GM21723 (cell line): ENCODE data around the gene LYST.
"Not testable (repeated sequence)": the region's sequence is repeated elsewhere in the genome, so short reads cannot be mapped to it uniquely, and the experiment has no call there.

Experiments used
- ATAC-seq: cut with Tn5 transposase; IDR thresholded peaks from one replicate; pipeline ENCODE4 v1.9.1; 2021; ENCODE audit warnings: mild to moderate bottlenecking, moderate library complexity; ENCODE audit not compliant: unreplicated experiment

LYST gene

GRCh38 chr1:235642943-235643371 is 223.7 kb downstream of the LYST start:
- no peak for ATAC-seq

- ATAC-seq: peak; percentile 64
Observed at GRCh38 chr1:235642011-235642942, 224.4 kb downstream of the LYST start.

- ATAC-seq: no peak
Observed at GRCh38 chr1:235640580-235640979, 226.1 kb downstream of the LYST start.

DNA sequence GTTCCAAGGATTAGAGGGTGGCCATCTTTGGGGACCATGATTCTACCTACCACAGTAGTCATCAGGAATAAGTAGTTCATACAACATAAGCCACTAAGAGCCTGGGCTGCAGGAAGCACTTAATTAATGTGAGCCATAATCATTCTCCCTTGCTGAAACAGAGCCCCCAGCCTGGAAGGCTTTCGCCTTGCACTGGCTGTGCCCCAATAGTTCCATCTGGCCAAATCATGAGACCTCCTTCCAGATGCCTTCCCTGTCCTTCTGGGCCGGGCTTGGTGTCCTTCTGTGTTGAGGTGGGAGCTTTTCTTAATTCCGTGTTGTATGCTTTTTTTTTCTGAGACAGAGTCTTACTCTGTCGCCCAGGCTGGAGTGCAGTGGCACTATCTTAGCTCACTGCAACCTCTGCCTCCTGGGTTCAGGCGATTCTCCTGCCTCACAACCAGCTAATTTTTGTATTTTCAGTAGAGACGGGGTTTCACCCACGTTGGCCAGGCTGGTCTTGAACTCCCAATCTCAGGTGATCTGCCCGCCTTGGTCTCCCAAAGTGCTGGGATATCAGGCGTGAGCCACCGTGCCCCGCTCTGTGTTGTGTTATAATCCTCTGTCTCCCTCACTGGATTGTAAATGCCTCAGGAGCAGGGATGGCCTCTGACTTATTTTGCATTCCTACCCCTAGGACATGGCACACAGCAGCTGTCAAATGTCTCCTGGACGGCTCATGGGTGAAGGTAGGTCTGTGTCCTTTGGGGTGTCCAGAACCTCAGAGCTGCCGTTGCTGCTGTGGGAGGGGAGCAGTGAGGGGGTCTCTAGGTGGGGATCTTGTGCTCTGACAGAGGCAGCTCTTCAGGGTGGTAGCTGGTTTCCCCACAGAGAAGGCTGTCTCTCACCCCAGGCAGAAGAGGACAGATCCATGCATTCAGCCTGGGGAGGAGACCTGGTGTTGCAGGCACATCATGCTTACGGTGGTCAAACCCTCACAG is 227.2 kb downstream of the LYST start:
- ATAC-seq: no peak

GRCh38 chr1:235638612-235639011 is 228.1 kb downstream of the LYST start:
- not testable (repeated sequence) for ATAC-seq

DNA sequence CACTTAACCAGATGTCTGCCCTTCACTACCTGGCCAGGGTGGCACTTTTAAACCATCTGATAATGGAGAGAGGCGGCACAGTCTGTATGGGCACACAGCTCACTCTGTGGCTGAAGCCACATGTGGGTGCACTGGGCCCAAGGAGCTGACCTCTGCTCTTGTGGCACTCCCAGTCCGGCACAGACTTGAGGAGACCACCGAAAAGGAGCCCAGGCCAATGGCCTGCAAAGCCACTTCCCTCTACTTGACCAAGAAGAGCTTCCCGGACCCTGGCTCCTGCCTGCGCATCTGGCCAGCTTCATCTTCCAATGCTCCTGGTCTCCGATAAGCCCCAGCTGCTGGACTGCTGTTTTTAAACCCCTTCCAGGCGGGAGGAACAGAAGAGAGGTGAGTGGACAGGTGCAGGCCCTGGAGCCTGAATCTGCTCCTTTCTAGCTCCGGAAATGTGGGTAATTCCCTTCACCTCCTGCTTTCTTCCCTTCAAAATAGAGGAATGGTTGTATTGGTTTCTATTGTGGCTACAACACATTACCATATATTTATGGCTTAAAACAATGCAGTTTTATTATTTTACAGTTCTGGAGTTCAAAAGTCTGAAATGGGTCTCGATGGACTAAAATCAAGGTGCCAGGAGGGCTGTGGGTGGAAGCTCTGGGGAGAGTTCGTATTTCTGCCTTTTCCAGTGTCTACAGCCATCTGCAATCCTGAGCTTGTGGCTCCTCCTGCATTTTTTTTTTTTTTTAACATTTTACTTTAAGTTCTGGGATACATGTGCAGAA is 228.8 kb downstream of the LYST start:
- no peak for ATAC-seq

DNA sequence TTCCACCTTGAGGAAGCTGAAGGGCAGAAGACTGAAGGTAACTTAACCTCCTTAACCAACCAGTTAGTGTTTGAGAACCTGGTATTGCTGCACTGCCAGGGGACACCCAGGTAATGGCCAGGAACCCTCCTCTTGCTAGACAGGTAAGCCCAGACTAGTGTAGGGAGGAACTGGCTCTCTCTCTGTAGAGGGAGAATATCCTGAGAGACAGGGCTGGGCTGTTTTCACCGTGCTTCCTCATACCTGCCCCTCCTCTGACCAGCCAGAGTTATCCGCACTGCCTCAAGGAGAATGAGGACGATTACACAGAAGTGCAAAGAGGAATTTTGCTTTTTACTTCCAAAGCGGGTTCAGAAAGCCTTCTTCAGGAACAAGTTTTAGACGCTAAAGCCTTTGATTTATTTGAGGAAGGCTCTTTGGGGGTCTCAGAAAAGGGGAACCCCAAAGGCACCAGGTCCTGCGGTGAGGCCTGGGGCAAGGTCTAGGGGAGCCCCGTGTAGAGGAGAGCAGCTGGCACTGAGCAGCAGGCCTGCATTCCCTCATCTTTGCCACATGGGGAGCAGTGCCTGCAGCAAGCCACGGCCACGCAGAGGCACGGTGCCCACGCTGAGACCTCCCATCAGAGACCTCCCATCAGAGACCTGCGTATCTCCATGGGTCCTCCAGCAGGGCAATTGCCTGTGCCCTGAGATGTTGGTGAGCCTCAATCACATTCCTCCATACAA is 230.6 kb downstream of the LYST start:
- ATAC-seq: no peak

GRCh38 chr1:235632506-235633401 is 234.0 kb downstream of the LYST start:
- peak; percentile 80 for ATAC-seq

DNA sequence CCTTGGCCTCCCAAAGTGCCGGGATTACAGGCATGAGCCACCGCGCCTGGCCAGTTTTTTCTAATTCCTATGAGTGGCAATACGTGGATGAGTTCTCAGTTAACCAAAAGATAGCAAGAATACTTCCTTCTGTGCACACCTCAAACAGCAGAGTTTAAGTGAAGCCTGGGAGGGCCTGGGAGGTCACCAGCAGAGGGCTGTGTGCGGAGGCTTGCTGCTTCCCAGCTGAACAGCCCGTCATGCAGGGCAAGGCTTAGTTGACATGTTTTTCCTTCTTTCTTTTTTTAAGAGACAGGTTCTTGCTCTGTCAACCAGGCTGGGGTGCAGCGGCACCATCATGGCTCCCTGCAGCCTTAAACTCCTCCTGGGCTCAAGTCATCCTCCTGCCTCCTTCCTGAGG is 234.9 kb downstream of the LYST start:
- ATAC-seq: no peak

DNA sequence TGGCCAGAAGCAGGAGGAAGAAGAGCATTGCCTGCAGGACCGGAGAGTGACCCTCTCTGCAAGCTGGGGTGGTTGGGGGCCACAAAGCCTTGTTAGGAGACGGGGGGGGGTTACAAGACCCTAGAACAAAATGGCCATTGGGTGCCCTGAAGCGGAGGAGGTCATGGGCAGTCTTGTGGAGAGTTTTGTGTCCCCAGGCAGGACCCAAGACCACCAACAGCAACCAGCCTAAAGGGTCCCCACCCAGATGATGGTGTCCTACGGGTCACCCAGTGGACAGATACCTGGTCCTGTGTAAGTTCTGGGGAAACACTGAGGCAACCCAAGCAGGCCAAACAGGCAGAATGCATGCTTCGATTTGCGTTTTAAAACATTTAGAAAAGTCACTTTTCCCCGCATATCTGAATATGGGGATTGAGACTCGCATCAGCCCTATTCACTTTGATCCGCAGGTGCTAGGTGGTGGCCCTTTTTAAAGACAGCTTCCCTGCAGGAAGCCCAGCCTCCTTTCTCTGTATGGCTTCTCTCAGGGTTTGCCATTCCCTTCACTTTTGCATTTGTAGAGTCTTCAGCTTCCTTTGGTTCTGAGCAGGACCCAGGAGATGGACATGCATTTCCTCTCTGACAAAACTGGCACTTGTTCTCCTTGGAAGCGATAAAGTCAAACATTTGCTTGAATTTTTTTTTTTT is 238.2 kb downstream of the LYST start:
- ATAC-seq: no peak

GRCh38 chr1:235625831-235626230 is 240.9 kb downstream of the LYST start:
- ATAC-seq: no peak

DNA sequence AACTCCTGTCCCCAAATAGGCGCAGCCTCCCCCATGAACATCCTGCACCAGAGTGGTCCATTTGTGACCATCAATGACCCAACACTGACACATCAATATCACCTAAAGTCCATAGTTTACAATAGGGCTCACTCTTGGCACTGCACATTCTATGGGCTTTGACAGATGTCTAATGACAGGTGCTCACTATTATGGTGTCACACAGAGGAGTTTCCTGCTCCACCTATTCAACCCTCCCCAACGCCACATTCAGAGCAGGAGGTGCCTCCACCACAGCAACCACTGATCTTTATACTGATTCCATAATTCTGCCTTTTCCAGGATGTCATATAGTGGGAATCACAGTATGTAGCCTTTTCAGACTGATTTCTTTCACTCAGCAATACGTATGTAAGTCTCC is 241.4 kb downstream of the LYST start:
- no peak for ATAC-seq

GRCh38 chr1:235624721-235625333 is 241.9 kb downstream of the LYST start:
- ATAC-seq: no peak

DNA sequence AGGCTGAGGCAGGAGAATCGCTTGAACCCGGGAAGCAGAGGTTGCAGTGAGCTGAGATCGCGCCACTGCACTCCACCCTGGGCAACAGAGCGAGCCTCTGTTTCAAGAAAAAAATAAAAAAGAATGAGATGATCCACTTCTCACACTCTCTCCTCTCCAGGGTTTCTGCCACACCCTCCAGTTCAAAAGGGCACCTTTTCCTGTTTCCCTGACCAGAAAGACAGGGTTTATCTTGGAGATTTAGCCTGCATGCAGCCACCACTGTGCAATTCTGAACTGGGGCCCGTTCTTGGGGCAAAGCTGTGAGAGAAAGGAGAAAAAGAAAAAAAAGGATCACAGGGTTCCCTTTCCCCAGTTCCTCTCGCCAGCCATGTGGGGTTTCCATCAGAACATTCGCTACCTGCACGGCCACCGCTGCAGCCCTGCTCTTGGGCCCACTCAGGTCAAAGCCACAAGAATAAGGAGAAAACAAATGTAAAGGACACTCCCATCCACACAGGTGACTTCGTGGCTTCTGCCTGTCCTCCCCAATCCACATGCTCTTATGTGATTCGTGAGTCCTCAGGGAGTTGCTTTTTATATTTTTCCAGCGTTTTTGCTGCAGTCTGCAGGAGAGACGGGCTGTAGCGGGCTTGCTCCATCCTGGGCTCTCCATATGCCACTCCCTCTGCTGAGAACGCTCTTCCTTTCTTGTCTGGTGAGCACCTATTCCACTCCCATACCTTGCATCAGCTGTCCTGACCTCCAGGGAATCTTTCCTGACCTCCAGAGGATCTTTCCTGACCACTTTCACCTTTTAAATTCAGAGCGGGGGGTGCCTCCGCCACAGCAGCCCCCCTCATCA is 243.5 kb downstream of the LYST start:
- ATAC-seq: no peak

DNA sequence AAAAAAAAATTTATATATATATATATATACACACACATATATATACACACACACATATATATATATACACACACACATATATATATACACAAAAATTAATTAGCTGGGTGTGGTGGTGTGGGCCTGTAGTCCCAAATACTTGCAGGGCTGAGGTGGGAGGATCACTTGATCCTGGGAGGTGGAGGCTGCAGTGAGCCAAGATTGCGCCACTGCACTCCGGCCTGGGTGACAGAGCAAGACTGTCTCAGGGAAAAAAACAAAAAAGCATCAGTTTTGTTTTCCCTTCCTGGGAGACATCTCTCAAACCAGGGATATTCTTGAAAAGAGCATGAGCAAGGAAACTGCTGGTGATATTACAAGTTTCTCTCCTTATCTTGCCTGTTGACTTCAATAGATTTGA is 247.6 kb downstream of the LYST start:
- ATAC-seq: not testable (repeated sequence)

GRCh38 chr1:235617808-235618207 is 248.9 kb downstream of the LYST start:
- no peak for ATAC-seq

DNA sequence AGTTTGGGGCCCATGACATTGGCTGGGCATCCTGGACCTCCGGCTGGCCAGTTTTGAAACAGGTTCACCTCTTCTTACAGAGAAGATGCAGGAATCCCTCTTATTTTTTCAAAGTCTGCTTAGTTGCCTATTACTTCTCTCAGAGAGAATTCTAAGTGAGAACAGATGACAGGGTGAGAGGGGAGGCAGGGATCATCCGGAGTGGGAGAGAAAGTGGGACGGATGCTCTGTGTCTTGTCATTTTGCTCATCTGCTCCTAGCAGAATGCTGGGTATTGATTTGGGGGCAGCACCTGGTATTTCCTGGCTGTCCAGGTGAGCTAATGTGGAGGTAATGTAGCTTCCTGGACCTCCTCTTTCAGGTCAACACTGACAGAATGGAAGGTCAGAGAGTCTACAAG is 249.6 kb downstream of the LYST start:
- no peak for ATAC-seq
